ENCODE measurements around the gene CBLC. TPM values are rescaled to one million over a fixed set of nuclear protein-coding genes. Genes with fewer than 3 reads are reported as not detected.
"Not testable (repeated sequence)": the region's sequence is repeated elsewhere in the genome, so short reads cannot be mapped to it uniquely, and the experiment has no call there.

Gene CBLC
- total RNA-seq, 4 donors from 2014 or later, result 0.49 TPM; not detected in 3

DNA sequence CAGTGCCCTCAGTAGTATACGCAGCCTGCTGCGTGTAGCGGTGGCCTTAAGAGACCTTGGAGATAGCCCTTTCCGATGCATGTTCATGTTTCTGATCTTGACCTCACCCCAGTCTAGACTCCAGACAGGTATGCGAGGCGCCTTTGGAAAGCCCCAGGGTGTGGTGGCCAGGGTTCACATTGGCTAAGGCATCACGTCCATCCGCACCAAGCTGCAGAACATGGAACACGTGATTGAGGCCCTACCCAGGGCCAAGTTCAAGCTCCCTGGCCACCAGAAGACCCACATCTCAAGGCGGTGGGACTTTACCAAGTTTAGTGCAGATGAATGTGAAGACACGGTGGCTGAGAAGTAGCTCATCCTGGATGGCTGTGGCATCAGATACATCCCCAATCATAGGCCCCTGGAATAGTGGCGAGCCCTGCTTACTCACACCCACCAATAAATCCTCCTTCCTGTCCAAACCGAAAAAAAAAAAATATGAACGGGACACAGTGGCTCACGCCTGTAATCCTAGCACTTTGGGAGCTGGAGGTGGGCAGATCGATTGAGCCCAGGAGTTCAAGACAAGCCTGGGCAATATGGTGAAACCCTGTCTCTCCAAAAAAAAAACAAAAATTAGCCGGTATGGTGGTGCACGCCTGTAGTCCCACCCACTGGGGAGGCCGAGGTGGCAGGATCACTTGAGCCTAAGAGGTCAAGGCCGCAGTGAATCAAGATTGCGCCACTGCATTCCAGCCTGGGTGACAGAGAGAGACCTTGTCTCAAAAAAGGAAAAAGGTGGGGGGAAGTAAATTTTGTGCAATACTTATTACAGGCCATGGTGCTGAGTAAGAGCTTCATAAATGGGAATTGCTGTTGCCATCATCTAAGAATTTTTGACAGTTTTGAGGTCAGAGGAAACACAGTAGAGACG lies 12.4 kb upstream of the CBLC start:
- no peak overlapping the region for H3K27ac ChIP-seq
- DNase-seq (no peak), ATAC-seq (no peak)
- intact Hi-C loops (cut with DNase I; ENCODE audit: low total_unique reads), result no loop called here
- no peaks in the 10 kb centered on the region for H3K4me1 ChIP-seq
- peaks cover 0 to 5% of the 10 kb centered on the region in 2 donors for H3K36me3 ChIP-seq
- H3K9me3 ChIP-seq, result no peaks in the 10 kb centered on the region
- no peak overlapping the region for H3K4me3 ChIP-seq
- no peaks in the 10 kb centered on the region for H3K27me3 ChIP-seq
- in situ Hi-C loops (cut with MboI; ENCODE audit: low sequenced_read_pairs in 4 of 4), result no loop called here
- TF ChIP-seq, protein P1, sequence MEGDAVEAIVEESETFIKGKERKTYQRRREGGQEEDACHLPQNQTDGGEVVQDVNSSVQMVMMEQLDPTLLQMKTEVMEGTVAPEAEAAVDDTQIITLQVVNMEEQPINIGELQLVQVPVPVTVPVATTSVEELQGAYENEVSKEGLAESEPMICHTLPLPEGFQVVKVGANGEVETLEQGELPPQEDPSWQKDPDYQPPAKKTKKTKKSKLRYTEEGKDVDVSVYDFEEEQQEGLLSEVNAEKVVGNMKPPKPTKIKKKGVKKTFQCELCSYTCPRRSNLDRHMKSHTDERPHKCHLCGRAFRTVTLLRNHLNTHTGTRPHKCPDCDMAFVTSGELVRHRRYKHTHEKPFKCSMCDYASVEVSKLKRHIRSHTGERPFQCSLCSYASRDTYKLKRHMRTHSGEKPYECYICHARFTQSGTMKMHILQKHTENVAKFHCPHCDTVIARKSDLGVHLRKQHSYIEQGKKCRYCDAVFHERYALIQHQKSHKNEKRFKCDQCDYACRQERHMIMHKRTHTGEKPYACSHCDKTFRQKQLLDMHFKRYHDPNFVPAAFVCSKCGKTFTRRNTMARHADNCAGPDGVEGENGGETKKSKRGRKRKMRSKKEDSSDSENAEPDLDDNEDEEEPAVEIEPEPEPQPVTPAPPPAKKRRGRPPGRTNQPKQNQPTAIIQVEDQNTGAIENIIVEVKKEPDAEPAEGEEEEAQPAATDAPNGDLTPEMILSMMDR (IDR thresholded peaks at IDR 0.05 in 4 of 5, conservative IDR thresholded peaks at IDR 0.05 in 1 of 5), result no peak
- no peak for TF ChIP-seq POLR2A (IDR thresholded peaks at IDR 0.05)

DNA sequence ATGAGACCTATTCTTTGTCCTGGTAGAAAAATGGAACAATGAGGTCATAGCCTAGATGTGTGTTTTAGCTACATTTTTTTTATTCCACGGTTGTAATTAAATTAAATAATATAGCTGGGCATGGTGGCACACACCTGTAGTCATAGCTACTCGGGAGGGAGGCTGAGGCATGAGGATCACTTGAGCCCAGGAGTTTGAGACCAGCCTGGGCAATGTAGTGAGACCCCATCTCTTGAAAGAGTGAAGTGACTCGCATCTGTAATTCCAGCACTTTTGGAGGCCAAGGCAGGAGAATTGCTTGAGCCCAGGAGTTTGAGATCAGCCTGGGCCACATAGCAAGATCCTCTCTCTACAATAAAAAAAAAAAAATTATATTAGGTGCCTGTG lies 11.7 kb upstream of the CBLC start:
- intact Hi-C loops (cut with DNase I; ENCODE audit: low total_unique reads), result no loop called here
- H3K27ac ChIP-seq, result no peak overlapping the region
- DNase-seq (no peak), ATAC-seq (no peak)
- no peaks in the 10 kb centered on the region for H3K36me3 ChIP-seq
- in situ Hi-C loops (cut with MboI; ENCODE audit: low sequenced_read_pairs in 4 of 4), result no loop called here
- H3K27me3 ChIP-seq, result no peaks in the 10 kb centered on the region
- no peak for TF ChIP-seq POLR2A (IDR thresholded peaks at IDR 0.05)
- TF ChIP-seq, protein P1 (IDR thresholded peaks at IDR 0.05 in 4 of 5, conservative IDR thresholded peaks at IDR 0.05 in 1 of 5), result no peak
- H3K4me1 ChIP-seq, result peaks cover 0 to 3% of the 10 kb centered on the region in 2 donors
- H3K4me3 ChIP-seq, result no peak overlapping the region
- H3K9me3 ChIP-seq, result no peaks in the 10 kb centered on the region

DNA sequence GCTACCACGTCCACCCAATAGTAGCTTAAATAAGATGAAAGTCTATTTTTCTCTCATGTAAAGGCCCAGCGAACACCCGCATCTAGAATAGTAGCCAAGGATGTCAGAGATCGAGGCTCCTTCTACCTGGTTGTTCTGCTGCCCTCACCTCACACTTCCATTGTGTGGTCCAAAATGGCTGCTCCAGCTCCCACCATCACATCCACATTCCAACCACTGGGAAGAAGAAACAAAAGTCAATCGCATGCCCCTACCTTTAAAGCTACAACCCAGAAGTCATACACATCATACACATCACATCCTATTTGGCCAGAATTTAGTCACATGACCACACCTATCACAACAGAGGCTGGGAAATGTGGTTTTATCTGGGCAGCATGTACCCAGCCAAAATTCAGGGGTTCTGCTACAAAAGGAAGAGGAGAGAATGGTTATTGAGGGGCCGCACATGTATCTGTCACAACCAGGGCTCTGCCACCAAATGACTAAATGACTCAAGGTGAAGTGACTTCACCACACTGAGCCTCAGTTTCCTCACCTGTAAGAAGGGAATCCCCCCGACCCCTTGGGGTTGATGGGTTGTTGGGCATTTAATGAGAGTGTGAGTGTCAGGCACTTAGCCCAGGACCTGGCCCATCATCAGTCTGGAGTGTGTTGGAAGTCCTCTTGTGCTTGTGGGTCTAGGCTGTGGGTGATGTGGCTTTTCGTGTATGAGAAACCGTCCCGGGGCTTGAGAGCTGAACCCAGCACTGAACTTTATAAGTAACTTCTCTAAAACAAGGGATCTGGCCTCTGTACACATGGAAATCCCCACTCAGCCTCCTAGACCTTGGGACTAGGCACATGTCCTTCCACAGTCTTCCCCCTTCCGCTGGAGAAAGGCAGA lies 10.2 kb upstream of the CBLC start:
- no peak for ATAC-seq
- in situ Hi-C loops (cut with MboI; ENCODE audit: low sequenced_read_pairs in 4 of 4), result no loop called here
- H3K4me1 ChIP-seq, result peaks cover 0 to 4% of the 10 kb centered on the region in 2 donors

DNA sequence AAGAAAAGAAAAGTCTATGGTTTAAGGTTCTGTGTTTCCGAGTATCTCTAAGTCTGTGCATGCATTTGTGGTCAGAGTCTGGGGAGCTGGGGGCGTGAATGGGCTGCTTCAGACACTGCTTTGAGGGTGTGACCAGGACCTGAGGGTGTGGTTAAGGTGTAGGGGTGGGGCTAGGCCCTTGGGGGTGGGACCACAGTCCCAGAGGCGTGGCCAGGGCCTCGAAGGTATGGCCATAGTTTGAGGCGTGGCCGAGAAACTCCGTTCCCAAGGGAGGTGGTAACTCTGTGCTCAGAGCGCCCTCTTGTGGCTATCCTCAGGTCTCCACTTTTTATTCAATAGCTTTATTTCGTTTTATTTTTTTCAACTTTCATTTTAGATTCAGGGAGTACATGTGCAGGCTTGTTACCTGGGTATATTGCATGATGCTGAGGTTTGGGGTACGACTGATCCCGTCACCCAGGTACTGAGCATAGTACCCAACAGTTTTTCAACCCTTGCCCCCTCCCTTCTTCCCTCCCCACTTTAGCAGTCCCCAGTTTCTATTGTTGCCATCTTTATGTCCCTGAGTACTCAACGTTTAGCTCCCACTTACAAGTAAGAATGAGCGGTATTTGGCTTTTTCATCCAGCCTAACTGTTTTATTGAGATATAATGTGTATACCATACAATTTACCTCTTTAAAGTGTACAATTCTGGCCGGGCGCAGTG lies 7.0 kb upstream of the CBLC start:
- Histone ChIP-seq H3K27me3 (no peaks in the 10 kb centered on the region), H3K27ac (no peak overlapping the region), H3K9me3 (no peaks in the 10 kb centered on the region), H3K4me3 (no peak overlapping the region), H3K4me1 (peaks cover 3 to 6% of the 10 kb centered on the region in 2 donors), H3K36me3 (no peaks in the 10 kb centered on the region)
- ATAC-seq, result peak; percentile 96 to 100
- TF ChIP-seq, protein P1 (IDR thresholded peaks at IDR 0.05 in 4 of 5, conservative IDR thresholded peaks at IDR 0.05 in 1 of 5), result peak; percentile 80 to 93 (median 87)
- no peak for TF ChIP-seq POLR2A (IDR thresholded peaks at IDR 0.05)
- in situ Hi-C loops (cut with MboI; ENCODE audit: low sequenced_read_pairs in 4 of 4) (loop anchor here (5.0 kb wide), 1 partner anchor 48 kb away; no protein-coding TSS in a partner anchor), intact Hi-C loops (cut with DNase I; ENCODE audit: low total_unique reads) (loop anchor here (1.0 kb wide), 2 partner anchors 46 to 81 kb away; no protein-coding TSS in a partner anchor)
- DNase-seq, result peak; percentile 82 to 91

More for the DNA sequence above, 10.2 kb upstream of the CBLC start:
- no peaks in the 10 kb centered on the region for H3K27me3 ChIP-seq
- DNase-seq, result no peak
- intact Hi-C loops (cut with DNase I; ENCODE audit: low total_unique reads), result no loop called here
- H3K4me3 ChIP-seq, result no peak overlapping the region
- no peaks in the 10 kb centered on the region for H3K36me3 ChIP-seq
- no peak for TF ChIP-seq POLR2A (IDR thresholded peaks at IDR 0.05)
- TF ChIP-seq, protein P1 (IDR thresholded peaks at IDR 0.05 in 4 of 5, conservative IDR thresholded peaks at IDR 0.05 in 1 of 5), result no peak
- no peaks in the 10 kb centered on the region for H3K9me3 ChIP-seq
- H3K27ac ChIP-seq, result no peak overlapping the region

DNA sequence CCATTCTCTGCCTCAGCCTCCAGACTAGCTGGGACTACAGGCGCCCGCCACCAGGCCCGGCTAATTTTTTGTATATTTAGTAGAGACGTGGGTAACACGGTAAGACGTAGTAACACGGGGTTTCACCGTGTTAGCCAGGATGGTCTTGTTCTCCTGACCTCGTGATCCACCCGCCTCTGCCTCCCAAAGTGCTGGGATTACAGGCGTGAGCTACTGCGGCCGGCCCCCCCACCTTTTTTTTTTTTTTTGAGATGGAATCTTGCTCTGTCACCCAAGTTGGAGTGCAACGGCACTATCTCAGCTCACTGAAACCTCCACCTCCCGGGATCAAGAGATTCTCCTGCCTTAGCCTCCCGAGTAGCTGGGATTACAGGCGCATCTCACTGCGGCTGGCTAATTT lies 5.5 kb upstream of the CBLC start:
- H3K36me3 ChIP-seq; H3K27ac ChIP-seq; H3K4me3 ChIP-seq; H3K4me1 ChIP-seq; H3K9me3 ChIP-seq; DNase-seq; H3K27me3 ChIP-seq; intact Hi-C loops (cut with DNase I; ENCODE audit: low total_unique reads); ATAC-seq: not testable (repeated sequence)
- in situ Hi-C loops (cut with MboI; ENCODE audit: low sequenced_read_pairs in 4 of 4), result loop anchor here (5.0 kb wide), 1 partner anchor 50 kb away; no protein-coding TSS in a partner anchor

Data from gastrocnemius medialis (tissue), 4 donors.